GM12878 (cell line): Measurements from ENCODE around the gene CRIM1.

Experiments
- EP300 ChIP-seq, 2 experiments: fragments of 150-350 bp in 1 of 2; IDR thresholded peaks; 2 replicates each; pipeline ENCODE4 v1.6.1; 2011 to 2012; ENCODE audit warnings: low read depth in 2 of 2, low read length in 2 of 2, borderline replicate concordance in 1 of 2, improper control_type of control experiment in 1 of 2, inconsistent platforms in 1 of 2; ENCODE audit not compliant: control insufficient read depth in 1 of 2
- MEF2A ChIP-seq: IDR thresholded peaks from 2 replicates; pipeline ENCODE4 v1.6.1; 2011; ENCODE audit warnings: low read depth, mild to moderate bottlenecking, low read length, moderate library complexity; ENCODE audit not compliant: insufficient read depth
- SIN3A ChIP-seq: IDR thresholded peaks from 2 replicates; pipeline ENCODE4 v1.6.1; 2012; ENCODE audit warnings: low read depth, low read length, improper control_type of control experiment
- SRF ChIP-seq, 2 experiments: IDR thresholded peaks; 2 replicates each; pipeline ENCODE4 v1.6.1; 2011; ENCODE audit warnings: low read depth in 2 of 2, low read length in 2 of 2, mild to moderate bottlenecking in 1 of 2, moderate library complexity in 1 of 2
- SUZ12 ChIP-seq: fragments of 200-600 bp; sonication (generic); IDR thresholded peaks from one replicate; pipeline ENCODE4 v1.6.1; 2018; ENCODE audit warnings: antibody characterized with exemption, mild to moderate bottlenecking; ENCODE audit not compliant: unreplicated experiment
- TF ChIP-seq, protein P1 (sequence below), 3 experiments: IDR thresholded peaks in 2 of 3; conservative IDR thresholded peaks in 1 of 3; 2 replicates each; pipeline ENCODE4 v1.5.1; 2011; ENCODE audit warnings: low read depth in 3 of 3, low read length in 3 of 3, mild to moderate bottlenecking in 3 of 3, control low read depth in 2 of 3, moderate library complexity in 2 of 3, inconsistent platforms in 1 of 3, mixed read lengths in 1 of 3; ENCODE audit not compliant: control insufficient read depth in 2 of 3, insufficient read depth in 1 of 3; ENCODE audit errors: extremely low read depth in 1 of 3
- TF ChIP-seq, protein P2 (sequence below): IDR thresholded peaks from 2 replicates; pipeline ENCODE4 v1.6.1; 2012; ENCODE audit warnings: low read depth, low read length, improper control_type of control experiment

DNA sequence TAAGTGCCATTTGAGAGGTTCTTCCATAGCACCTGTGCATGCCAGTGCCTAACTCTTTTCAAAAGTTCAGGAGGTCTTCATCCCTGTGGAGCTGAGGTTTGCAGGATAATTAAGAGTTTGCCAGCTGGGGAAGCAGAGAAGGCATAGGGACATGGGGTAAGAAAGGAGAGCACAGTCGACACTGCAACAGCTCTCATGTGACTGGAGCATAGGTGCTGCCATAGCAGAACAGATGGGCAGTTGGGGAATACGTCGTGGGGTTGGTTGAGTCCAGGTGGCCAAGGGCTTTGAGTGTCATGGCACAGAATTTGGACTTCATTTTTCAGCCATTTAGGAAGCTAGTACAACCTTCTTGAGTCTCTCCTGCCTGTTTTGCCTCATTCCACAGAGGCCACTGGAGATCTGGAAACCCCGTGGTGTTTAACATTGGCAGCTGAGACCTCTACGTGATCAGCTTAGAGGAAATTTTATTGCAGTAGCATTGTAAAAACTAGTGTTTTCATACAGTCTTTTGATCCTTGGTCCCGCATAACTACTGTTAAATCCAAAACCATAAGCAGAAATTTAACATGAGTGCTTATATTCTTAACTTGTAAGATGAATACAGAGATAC, 65.1 kb downstream of the CRIM1 start:
- TF ChIP-seq, protein P1, sequence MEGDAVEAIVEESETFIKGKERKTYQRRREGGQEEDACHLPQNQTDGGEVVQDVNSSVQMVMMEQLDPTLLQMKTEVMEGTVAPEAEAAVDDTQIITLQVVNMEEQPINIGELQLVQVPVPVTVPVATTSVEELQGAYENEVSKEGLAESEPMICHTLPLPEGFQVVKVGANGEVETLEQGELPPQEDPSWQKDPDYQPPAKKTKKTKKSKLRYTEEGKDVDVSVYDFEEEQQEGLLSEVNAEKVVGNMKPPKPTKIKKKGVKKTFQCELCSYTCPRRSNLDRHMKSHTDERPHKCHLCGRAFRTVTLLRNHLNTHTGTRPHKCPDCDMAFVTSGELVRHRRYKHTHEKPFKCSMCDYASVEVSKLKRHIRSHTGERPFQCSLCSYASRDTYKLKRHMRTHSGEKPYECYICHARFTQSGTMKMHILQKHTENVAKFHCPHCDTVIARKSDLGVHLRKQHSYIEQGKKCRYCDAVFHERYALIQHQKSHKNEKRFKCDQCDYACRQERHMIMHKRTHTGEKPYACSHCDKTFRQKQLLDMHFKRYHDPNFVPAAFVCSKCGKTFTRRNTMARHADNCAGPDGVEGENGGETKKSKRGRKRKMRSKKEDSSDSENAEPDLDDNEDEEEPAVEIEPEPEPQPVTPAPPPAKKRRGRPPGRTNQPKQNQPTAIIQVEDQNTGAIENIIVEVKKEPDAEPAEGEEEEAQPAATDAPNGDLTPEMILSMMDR (IDR thresholded peaks at IDR 0.05 in 2 of 3, conservative IDR thresholded peaks at IDR 0.05 in 1 of 3; ENCODE audit: control insufficient read depth in 2 of 3, extremely low read depth in 1 of 3, insufficient read depth in 1 of 3, low read depth in 3 of 3, low read length in 3 of 3): no peak
- TF ChIP-seq MEF2A (no peak), EP300 (IDR thresholded peaks at IDR 0.05; ENCODE audit: borderline replicate concordance in 1 of 2, control insufficient read depth in 1 of 2, low read depth in 2 of 2, low read length in 2 of 2) (no peak), SIN3A (no peak), SUZ12 (no peak), SRF (IDR thresholded peaks at IDR 0.05; ENCODE audit: low read depth in 2 of 2, low read length in 2 of 2) (no peak)
- TF ChIP-seq, protein P2, sequence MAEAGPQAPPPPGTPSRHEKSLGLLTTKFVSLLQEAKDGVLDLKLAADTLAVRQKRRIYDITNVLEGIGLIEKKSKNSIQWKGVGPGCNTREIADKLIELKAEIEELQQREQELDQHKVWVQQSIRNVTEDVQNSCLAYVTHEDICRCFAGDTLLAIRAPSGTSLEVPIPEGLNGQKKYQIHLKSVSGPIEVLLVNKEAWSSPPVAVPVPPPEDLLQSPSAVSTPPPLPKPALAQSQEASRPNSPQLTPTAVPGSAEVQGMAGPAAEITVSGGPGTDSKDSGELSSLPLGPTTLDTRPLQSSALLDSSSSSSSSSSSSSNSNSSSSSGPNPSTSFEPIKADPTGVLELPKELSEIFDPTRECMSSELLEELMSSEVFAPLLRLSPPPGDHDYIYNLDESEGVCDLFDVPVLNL: no peak
